Ascending aorta (tissue), 2 donors: Measurements from ENCODE around the gene C22orf31. TPM values are rescaled to one million over a fixed set of nuclear protein-coding genes. Genes with fewer than 3 reads are reported as not detected.
A peak's percentile ranks its signal among the peaks of the same experiment; 100 is the strongest.

Source experiments
- DNase-seq, 2 donors: peaks; one replicate each; pipeline ENCODE4 v3.0.0-alpha.2; 2019; ENCODE audit warnings: low spot score in 2 of 2
- H3K27ac ChIP-seq, 2 donors: fragments of 200-600 bp; sonication (generic); one replicate each; pipeline ENCODE4 v1.5.1; 2016 to 2017; ENCODE audit warnings: mild to moderate bottlenecking in 1 of 2
- H3K27me3 ChIP-seq: fragments of 200-600 bp; sonication (generic); one replicate; pipeline ENCODE4 v1.5.1; 2017
- H3K36me3 ChIP-seq, 2 donors: fragments of 200-600 bp; sonication (generic); one replicate each; pipeline ENCODE4 v1.5.1; 2016
- H3K4me1 ChIP-seq, 2 donors: fragments of 200-600 bp; sonication (generic); one replicate each; pipeline ENCODE4 v1.5.1; 2016 to 2017; ENCODE audit warnings: mild to moderate bottlenecking in 1 of 2
- H3K4me3 ChIP-seq, 2 donors: fragments of 200-600 bp; sonication (generic); one replicate each; pipeline ENCODE4 v1.5.1; 2016 to 2017; ENCODE audit warnings: mild to moderate bottlenecking in 1 of 2
- H3K9me3 ChIP-seq, 2 donors: fragments of 200-600 bp; sonication (generic); one replicate each; pipeline ENCODE4 v1.5.1; 2016
- CTCF ChIP-seq, 3 experiments: fragments of 200-600 bp in 2 of 3; fragments of 450-650 bp in 1 of 3; sonication (generic) in 2 of 3; IDR thresholded peaks; one replicate each; pipeline ENCODE4 v1.5.1; 2016 to 2019; ENCODE audit warnings: antibody characterized with exemption in 3 of 3, mild to moderate bottlenecking in 1 of 3, moderate library complexity in 1 of 3
- intact Hi-C: fragments of 100-400 bp; cut with DNase I; formaldehyde crosslinking; loops from one replicate; pipeline ENCODE4 v1.15.1; 2023
- total RNA-seq: library from RNA; depleted of rRNA; stranded (reverse); fragments of >200 nt; gene quantifications from one replicate; pipeline ENCODE4 v1.1.0, GENCODE V29; 2016

Gene C22orf31
- total RNA-seq, 1 donor from 2014 or later = not detected

GRCh38 chr22:29093501-29094300, 32.1 kb upstream of the C22orf31 start:
- H3K27me3 ChIP-seq = no peaks in the 10 kb centered on the region
- H3K9me3 ChIP-seq = no peaks in the 10 kb centered on the region
- H3K27ac ChIP-seq = peak overlapping the region in 1 of 2 donors; percentile 58
- H3K36me3 ChIP-seq = peaks cover 0 to 6% of the 10 kb centered on the region in 2 donors
- no peak overlapping the region for H3K4me3 ChIP-seq
- intact Hi-C loops = no loop called here
- TF ChIP-seq CTCF (IDR thresholded peaks at IDR 0.05) = no peak
- DNase-seq = no peak
- H3K4me1 ChIP-seq = peaks cover 0 to 4% of the 10 kb centered on the region in 2 donors

GRCh38 chr22:29093030-29093429, 31.4 kb upstream of the C22orf31 start:
- Histone ChIP-seq H3K4me1 (peaks cover 0 to 4% of the 10 kb centered on the region in 2 donors), H3K27me3 (no peaks in the 10 kb centered on the region), H3K27ac (no peak overlapping the region), H3K36me3 (peaks cover 0 to 6% of the 10 kb centered on the region in 2 donors), H3K4me3 (no peak overlapping the region), H3K9me3 (no peaks in the 10 kb centered on the region)
- intact Hi-C loops = no loop called here
- DNase-seq = no peak
- no peak for TF ChIP-seq CTCF (IDR thresholded peaks at IDR 0.05)

- H3K4me1 ChIP-seq = peaks cover 0 to 4% of the 10 kb centered on the region in 2 donors
- no peaks in the 10 kb centered on the region for H3K27me3 ChIP-seq
- no peak overlapping the region for H3K27ac ChIP-seq
- H3K9me3 ChIP-seq = no peaks in the 10 kb centered on the region
- intact Hi-C loops = no loop called here
- no peak for DNase-seq
- no peak for TF ChIP-seq CTCF (IDR thresholded peaks at IDR 0.05)
- peaks cover 0 to 6% of the 10 kb centered on the region in 2 donors for H3K36me3 ChIP-seq
- no peak overlapping the region for H3K4me3 ChIP-seq
Measured at GRCh38 chr22:29092243-29092642, 30.6 kb upstream of the C22orf31 start.

GRCh38 chr22:29090039-29090438, 28.4 kb upstream of the C22orf31 start:
- Histone ChIP-seq H3K36me3 (peaks cover 0 to 3% of the 10 kb centered on the region in 2 donors), H3K9me3 (no peaks in the 10 kb centered on the region), H3K4me3 (no peak overlapping the region), H3K27ac (no peak overlapping the region), H3K4me1 (peaks cover 0 to 4% of the 10 kb centered on the region in 2 donors), H3K27me3 (no peaks in the 10 kb centered on the region)
- no peak for TF ChIP-seq CTCF (IDR thresholded peaks at IDR 0.05)
- intact Hi-C loops = no loop called here
- no peak for DNase-seq

GRCh38 chr22:29089507-29089906, 27.9 kb upstream of the C22orf31 start:
- Histone ChIP-seq H3K4me1 (peaks cover 0 to 4% of the 10 kb centered on the region in 2 donors), H3K9me3 (no peaks in the 10 kb centered on the region), H3K4me3 (no peak overlapping the region), H3K27ac (no peak overlapping the region), H3K27me3 (no peaks in the 10 kb centered on the region), H3K36me3 (no peaks in the 10 kb centered on the region)
- TF ChIP-seq CTCF (IDR thresholded peaks at IDR 0.05) = no peak
- intact Hi-C loops = no loop called here
- no peak for DNase-seq
